ENCODE data around the gene UTP14C. TPM values are rescaled to one million over a fixed set of nuclear protein-coding genes. Genes with fewer than 3 reads are reported as not detected.

Gene UTP14C
- total and polyA plus RNA-seq, 2 of the 13 experiments (the other 11 are each of a cell fraction or from before 2014, with no cell fraction given), result 8.8 to 12.2 TPM

- TF ChIP-seq, protein P1, sequence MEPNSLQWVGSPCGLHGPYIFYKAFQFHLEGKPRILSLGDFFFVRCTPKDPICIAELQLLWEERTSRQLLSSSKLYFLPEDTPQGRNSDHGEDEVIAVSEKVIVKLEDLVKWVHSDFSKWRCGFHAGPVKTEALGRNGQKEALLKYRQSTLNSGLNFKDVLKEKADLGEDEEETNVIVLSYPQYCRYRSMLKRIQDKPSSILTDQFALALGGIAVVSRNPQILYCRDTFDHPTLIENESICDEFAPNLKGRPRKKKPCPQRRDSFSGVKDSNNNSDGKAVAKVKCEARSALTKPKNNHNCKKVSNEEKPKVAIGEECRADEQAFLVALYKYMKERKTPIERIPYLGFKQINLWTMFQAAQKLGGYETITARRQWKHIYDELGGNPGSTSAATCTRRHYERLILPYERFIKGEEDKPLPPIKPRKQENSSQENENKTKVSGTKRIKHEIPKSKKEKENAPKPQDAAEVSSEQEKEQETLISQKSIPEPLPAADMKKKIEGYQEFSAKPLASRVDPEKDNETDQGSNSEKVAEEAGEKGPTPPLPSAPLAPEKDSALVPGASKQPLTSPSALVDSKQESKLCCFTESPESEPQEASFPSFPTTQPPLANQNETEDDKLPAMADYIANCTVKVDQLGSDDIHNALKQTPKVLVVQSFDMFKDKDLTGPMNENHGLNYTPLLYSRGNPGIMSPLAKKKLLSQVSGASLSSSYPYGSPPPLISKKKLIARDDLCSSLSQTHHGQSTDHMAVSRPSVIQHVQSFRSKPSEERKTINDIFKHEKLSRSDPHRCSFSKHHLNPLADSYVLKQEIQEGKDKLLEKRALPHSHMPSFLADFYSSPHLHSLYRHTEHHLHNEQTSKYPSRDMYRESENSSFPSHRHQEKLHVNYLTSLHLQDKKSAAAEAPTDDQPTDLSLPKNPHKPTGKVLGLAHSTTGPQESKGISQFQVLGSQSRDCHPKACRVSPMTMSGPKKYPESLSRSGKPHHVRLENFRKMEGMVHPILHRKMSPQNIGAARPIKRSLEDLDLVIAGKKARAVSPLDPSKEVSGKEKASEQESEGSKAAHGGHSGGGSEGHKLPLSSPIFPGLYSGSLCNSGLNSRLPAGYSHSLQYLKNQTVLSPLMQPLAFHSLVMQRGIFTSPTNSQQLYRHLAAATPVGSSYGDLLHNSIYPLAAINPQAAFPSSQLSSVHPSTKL (CRISPR knock-in tag; IDR thresholded peaks at IDR 0.05), result peak; percentile 85
- no peak for TF ChIP-seq GRHL1 (CRISPR knock-in tag; conservative IDR thresholded peaks at IDR 0.05)
- TF ChIP-seq ZNF142 (CRISPR knock-in tag; IDR thresholded peaks at IDR 0.05), result no peak
- peak; percentile 84; the same call in 1 of the 2 replicates for TF ChIP-seq ZNF331 (CRISPR knock-in tag; IDR thresholded peaks at IDR 0.05)
- TF ChIP-seq, protein P2, sequence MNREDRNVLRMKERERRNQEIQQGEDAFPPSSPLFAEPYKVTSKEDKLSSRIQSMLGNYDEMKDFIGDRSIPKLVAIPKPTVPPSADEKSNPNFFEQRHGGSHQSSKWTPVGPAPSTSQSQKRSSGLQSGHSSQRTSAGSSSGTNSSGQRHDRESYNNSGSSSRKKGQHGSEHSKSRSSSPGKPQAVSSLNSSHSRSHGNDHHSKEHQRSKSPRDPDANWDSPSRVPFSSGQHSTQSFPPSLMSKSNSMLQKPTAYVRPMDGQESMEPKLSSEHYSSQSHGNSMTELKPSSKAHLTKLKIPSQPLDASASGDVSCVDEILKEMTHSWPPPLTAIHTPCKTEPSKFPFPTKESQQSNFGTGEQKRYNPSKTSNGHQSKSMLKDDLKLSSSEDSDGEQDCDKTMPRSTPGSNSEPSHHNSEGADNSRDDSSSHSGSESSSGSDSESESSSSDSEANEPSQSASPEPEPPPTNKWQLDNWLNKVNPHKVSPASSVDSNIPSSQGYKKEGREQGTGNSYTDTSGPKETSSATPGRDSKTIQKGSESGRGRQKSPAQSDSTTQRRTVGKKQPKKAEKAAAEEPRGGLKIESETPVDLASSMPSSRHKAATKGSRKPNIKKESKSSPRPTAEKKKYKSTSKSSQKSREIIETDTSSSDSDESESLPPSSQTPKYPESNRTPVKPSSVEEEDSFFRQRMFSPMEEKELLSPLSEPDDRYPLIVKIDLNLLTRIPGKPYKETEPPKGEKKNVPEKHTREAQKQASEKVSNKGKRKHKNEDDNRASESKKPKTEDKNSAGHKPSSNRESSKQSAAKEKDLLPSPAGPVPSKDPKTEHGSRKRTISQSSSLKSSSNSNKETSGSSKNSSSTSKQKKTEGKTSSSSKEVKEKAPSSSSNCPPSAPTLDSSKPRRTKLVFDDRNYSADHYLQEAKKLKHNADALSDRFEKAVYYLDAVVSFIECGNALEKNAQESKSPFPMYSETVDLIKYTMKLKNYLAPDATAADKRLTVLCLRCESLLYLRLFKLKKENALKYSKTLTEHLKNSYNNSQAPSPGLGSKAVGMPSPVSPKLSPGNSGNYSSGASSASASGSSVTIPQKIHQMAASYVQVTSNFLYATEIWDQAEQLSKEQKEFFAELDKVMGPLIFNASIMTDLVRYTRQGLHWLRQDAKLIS (CRISPR knock-in tag; IDR thresholded peaks at IDR 0.05), result 0 out of 2 replicates have a peak, but pooled peaks have one; percentile 55
- peak; percentile 57; the same call in 1 of the 2 replicates for TF ChIP-seq GTF2F1 (IDR thresholded peaks at IDR 0.05; ENCODE audit: low read length)
- peak; percentile 79 for TF ChIP-seq TBX3 (IDR thresholded peaks at IDR 0.05; ENCODE audit: borderline replicate concordance)
- peak; percentile 84; the same call in 1 of the 2 replicates for TF ChIP-seq ZNF350 (CRISPR knock-in tag; IDR thresholded peaks at IDR 0.05; ENCODE audit: borderline replicate concordance, low read depth)
- TF ChIP-seq ZBTB2 (CRISPR knock-in tag; IDR thresholded peaks at IDR 0.05; ENCODE audit: low read depth), result peak; percentile 65
Measured at GRCh38 chr13:52011632-52012511, 12.6 kb upstream of the UTP14C start, which contains the start of gene ALG11 (continued).
